AG04450 (cell line): Measurements from ENCODE around the gene SERTM1. TPM values are rescaled to one million over a fixed set of nuclear protein-coding genes. Genes with fewer than 3 reads are reported as not detected.
A peak's percentile ranks its signal among the peaks of the same experiment; 100 is the strongest.

Experiments used
- CTCF ChIA-PET: fragments of 300-600, 350-600 bp; formaldehyde crosslinking; extraction: SDS; loops from one replicate; lab custom pipeline; 2022; ENCODE audit warnings: antibody characterized with exemption, inconsistent platforms; lab: Charles Lee
- POLR2A ChIA-PET: fragments of 350-600 bp; formaldehyde crosslinking; extraction: SDS; loops from one replicate; lab custom pipeline; 2021; ENCODE audit warnings: antibody characterized with exemption, inconsistent platforms; lab: Yijun Ruan, JAX
- DNase-seq: peaks from one replicate; pipeline ENCODE4 v3.0.0-alpha.2; 2011; ENCODE audit warnings: low read depth, low spot score
- H3K27ac ChIP-seq: one replicate; pipeline ENCODE4 v1.5.1; 2012; ENCODE audit warnings: low read depth, low read length, control low read depth
- H3K27me3 ChIP-seq: one replicate; pipeline ENCODE4 v1.6.0; 2012; ENCODE audit warnings: low read length; ENCODE audit not compliant: control insufficient read depth, insufficient read depth
- H3K4me3 ChIP-seq: 2 replicates; pipeline ENCODE4 v1.5.1; 2011; ENCODE audit warnings: mild to moderate bottlenecking, low read depth, low read length, control low read depth
- H3K9me3 ChIP-seq: 2 replicates; pipeline ENCODE4 v1.5.1; 2012; ENCODE audit warnings: low read length; ENCODE audit not compliant: control insufficient read depth, insufficient read depth
- polyA plus RNA-seq: library from polyadenylated mRNA; depleted of rRNA; stranded (reverse); fragments of >200 nt; gene quantifications from 2 replicates; pipeline ENCODE4 v1.2.3, GENCODE V29; 2011
- TF ChIP-seq, protein P1 (sequence below): IDR thresholded peaks from 2 replicates; pipeline ENCODE4 v1.5.1; 2011; ENCODE audit warnings: low read depth, low read length, control low read depth, inconsistent platforms

Gene SERTM1
- polyA plus RNA-seq, 1 experiment = not detected

DNA sequence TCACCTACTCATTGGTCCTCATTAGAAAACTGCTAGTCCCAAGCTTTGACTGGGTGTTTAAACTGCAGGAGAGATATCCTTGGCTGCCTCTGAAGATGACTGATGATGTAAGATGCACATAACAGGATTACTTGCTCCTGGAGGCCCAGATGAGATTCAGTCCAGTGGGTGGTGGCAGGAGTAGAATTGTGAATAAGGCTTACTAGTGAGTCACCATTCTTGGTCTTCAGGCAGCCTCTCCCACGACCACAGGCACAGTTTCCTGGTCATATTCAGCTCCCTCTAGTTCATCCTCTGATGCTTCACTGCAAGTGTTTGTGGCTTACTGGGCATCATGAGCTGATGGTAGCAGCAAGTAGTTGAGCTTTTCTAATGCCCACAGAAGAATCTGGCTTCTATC is 12.1 kb downstream of the SERTM1 start:
- Histone ChIP-seq H3K27ac (no peak overlapping the region), H3K27me3 (no peaks in the 10 kb centered on the region), H3K9me3 (no peaks in the 10 kb centered on the region), H3K4me3 (no peak overlapping the region)
- CTCF ChIA-PET = no interaction called here
- no peak for DNase-seq
- TF ChIP-seq, protein P1, sequence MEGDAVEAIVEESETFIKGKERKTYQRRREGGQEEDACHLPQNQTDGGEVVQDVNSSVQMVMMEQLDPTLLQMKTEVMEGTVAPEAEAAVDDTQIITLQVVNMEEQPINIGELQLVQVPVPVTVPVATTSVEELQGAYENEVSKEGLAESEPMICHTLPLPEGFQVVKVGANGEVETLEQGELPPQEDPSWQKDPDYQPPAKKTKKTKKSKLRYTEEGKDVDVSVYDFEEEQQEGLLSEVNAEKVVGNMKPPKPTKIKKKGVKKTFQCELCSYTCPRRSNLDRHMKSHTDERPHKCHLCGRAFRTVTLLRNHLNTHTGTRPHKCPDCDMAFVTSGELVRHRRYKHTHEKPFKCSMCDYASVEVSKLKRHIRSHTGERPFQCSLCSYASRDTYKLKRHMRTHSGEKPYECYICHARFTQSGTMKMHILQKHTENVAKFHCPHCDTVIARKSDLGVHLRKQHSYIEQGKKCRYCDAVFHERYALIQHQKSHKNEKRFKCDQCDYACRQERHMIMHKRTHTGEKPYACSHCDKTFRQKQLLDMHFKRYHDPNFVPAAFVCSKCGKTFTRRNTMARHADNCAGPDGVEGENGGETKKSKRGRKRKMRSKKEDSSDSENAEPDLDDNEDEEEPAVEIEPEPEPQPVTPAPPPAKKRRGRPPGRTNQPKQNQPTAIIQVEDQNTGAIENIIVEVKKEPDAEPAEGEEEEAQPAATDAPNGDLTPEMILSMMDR = no peak
- POLR2A ChIA-PET = no interaction called here

DNA sequence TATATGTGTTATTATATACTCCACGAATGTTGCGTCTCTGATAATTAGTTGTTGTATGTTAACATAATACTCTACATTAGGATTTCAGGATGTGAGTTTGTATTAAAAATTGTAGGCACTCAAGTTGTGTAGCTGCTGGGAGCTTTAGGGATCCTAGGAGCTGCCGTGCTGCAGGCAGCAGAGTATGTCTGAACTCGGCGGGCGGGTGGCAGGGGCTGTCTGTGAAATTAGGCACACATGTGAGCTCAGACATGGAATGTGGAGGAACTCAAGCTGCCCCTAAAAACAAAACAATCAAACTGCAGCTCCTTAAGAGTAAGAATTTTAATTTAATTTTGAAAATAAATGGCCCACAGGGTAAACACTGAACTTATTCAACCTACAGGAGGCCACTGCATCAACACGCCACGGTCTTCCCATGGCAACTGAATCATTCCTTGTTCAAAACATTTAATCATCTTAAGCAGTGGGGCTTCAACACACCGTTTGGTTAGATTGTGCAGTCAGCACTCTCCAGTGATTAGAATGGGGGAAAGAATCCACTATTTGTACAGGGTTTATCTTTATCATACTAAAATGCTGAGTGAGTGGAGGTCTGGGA is 22.7 kb downstream of the SERTM1 start:
- peaks cover 2% of the 10 kb centered on the region for H3K27me3 ChIP-seq
- TF ChIP-seq, protein P1 = no peak
- ChIA-PET POLR2A (no interaction called here), CTCF (no interaction called here)
- no peaks in the 10 kb centered on the region for H3K9me3 ChIP-seq
- no peak overlapping the region for H3K27ac ChIP-seq
- no peak overlapping the region for H3K4me3 ChIP-seq
- no peak for DNase-seq

DNA sequence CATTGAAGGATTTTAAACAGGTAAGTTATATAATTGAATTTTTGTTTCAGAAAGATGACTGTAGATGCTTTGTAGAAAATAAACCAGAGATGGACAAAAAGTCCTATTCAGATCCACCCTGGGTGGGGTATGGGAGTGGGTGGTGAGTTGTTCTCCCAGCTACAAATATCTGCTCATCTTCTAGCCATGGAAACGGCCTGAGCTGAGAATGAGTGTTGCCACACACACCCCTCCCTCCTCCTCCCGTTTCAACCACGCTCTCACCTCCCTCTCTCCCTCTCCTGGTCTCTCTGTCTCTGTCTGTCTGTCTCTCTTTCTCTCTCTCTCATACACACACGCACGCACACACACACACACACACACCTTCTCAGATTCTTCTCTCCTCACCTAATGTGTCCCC is 26.4 kb downstream of the SERTM1 start:
- ChIA-PET POLR2A (no interaction called here), CTCF (no interaction called here)
- peaks cover 5% of the 10 kb centered on the region for H3K27me3 ChIP-seq
- no peaks in the 10 kb centered on the region for H3K9me3 ChIP-seq
- DNase-seq = no peak
- H3K27ac ChIP-seq = no peak overlapping the region
- TF ChIP-seq, protein P1 = no peak
- no peak overlapping the region for H3K4me3 ChIP-seq

DNA sequence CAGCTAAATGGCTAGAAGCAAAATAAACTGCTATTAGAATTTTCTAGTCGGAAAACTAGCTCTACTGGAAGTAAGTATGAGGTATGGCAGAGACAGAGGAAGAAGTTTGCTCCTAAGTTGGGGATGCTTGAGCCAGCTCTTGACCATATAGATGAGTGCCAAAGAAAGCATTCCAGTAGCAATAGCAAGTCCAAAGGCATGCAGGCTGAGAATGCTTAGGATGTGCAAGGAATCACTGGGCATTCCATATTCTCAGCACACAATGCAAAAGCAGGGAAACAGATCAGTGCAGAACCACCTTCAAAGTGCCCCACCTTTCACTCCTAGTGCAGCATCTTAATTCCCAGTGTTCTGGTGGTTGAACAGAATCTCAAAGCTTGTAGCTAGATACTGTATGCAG is 32.9 kb downstream of the SERTM1 start:
- TF ChIP-seq, protein P1 = no peak
- Histone ChIP-seq H3K9me3 (no peaks in the 10 kb centered on the region), H3K4me3 (no peak overlapping the region), H3K27me3 (peaks cover 3% of the 10 kb centered on the region), H3K27ac (no peak overlapping the region)
- CTCF ChIA-PET = interaction anchor here (3.3 kb wide), 1 partner anchor 29 kb away, joined by 11 read pairs; no protein-coding TSS in a partner anchor
- peak; percentile 13 for DNase-seq
- POLR2A ChIA-PET = no interaction called here

DNA sequence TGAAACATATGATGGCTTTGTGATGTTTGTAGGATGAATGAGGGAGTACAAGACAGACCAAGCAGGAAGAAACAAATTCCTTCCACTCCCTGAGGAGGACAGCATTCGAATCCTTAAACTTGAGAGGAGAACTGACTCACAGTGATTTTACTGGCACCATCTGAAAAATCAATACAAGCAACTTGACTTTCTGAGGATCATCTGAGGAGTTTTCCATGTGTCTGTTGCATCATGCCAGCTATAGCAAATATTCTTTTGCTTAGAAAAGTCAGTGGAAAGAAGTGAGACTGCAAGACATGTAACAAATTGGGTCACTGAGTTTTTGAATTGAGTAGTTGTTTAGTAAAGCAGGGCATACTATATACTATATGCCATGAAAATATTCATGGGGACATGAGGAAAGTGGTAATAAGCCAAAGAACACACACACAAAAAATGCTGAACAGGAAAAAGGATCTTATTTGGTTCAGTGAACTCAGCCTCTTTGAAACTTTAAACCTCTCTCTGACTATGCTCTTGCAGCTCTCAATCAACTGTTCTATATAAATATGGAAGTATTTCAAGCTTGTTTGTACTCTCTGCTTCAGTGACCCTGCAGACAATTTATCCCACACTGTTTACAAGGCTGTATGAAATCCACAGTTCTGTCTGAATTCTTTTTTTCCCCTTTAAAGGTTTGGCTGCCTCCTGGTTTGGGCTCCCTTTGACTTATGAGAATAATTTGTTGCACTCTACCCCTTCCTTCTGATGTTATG is 35.5 kb downstream of the SERTM1 start:
- ChIA-PET CTCF (no interaction called here), POLR2A (no interaction called here)
- H3K9me3 ChIP-seq = no peaks in the 10 kb centered on the region
- H3K27ac ChIP-seq = no peak overlapping the region
- TF ChIP-seq, protein P1 = no peak
- no peak for DNase-seq
- no peaks in the 10 kb centered on the region for H3K27me3 ChIP-seq
- no peak overlapping the region for H3K4me3 ChIP-seq
